Left lung (tissue), 10 donors: ENCODE measurements around the gene FRMD4B. TPM values are rescaled to one million over a fixed set of nuclear protein-coding genes. Genes with fewer than 3 reads are reported as not detected.

Experiments used
- ATAC-seq: fragments of 200-7000 bp; cut with Tn5 transposase; one replicate; pipeline ENCODE4 v1.9.1; 2020; ENCODE audit warnings: moderate library complexity
- DNase-seq, 4 donors: peaks; one replicate each; pipeline ENCODE4 v3.0.0-alpha.2; 2013 to 2020
- H3K27ac ChIP-seq, 2 donors: fragments of 200-600 bp; sonication (generic) in 1 of 2; one replicate each; pipeline versions ENCODE4 v1.5.0 to v1.8.0; 2020 to 2021
- H3K27me3 ChIP-seq, 2 donors: fragments of 200-600 bp; sonication (generic) in 1 of 2; one replicate each; pipeline versions ENCODE4 v1.5.0 to v1.8.0; 2020 to 2021
- H3K36me3 ChIP-seq, 2 donors: fragments of 200-600 bp; sonication (generic) in 1 of 2; one replicate each; pipeline versions ENCODE4 v1.5.0 to v1.8.0; 2020 to 2021
- H3K4me1 ChIP-seq, 2 donors: fragments of 200-600 bp; one replicate each; pipeline ENCODE4 v1.8.0; 2021
- H3K4me3 ChIP-seq, 2 donors: fragments of 200-600 bp; sonication (generic) in 1 of 2; one replicate each; pipeline versions ENCODE4 v1.5.0 to v1.8.0; 2020 to 2021; ENCODE audit warnings: mild to moderate bottlenecking in 1 of 2
- H3K9me3 ChIP-seq, 2 donors: fragments of 200-600 bp; sonication (generic) in 1 of 2; one replicate each; pipeline versions ENCODE4 v1.5.0 to v1.8.0; 2020 to 2021
- intact Hi-C, 2 donors: fragments of 100-400 bp; cut with DNase I; formaldehyde crosslinking; loops; one replicate each; pipeline versions ENCODE4 v1.11.2 to v1.14.2; 2022
- polyA plus RNA-seq, 6 donors: library from polyadenylated mRNA; unstranded; fragments of 120-200 nt; gene quantifications; one replicate each; pipeline ENCODE4 v1.2.1, GENCODE V29; 2013; ENCODE audit not compliant: insufficient read length in 6 of 6
- total RNA-seq, 2 donors: library from RNA; stranded (reverse); fragmentation: NEBNext Ultra II Directional; extraction: Animal tissue kit (Norgen Biotek cat#: 25700); gene quantifications; one replicate each; pipeline ENCODE4 v1.2.1, GENCODE V29; 2021
- TF ChIP-seq, protein P1 (sequence below), 2 donors: fragments of 200-600 bp; sonication (generic) in 1 of 2; IDR thresholded peaks; one replicate each; pipeline versions ENCODE4 v1.5.0 to v1.8.0; 2021; ENCODE audit warnings: antibody characterized with exemption in 2 of 2
- donor health status: DM: no; HTN: yes; CAD: no.
- donor health status: DM: no; HTN: no; CAD: no.

FRMD4B gene
- total and polyA plus RNA-seq, 8 donors, result 49.0 to 78.7 (median 71.1) TPM

DNA sequence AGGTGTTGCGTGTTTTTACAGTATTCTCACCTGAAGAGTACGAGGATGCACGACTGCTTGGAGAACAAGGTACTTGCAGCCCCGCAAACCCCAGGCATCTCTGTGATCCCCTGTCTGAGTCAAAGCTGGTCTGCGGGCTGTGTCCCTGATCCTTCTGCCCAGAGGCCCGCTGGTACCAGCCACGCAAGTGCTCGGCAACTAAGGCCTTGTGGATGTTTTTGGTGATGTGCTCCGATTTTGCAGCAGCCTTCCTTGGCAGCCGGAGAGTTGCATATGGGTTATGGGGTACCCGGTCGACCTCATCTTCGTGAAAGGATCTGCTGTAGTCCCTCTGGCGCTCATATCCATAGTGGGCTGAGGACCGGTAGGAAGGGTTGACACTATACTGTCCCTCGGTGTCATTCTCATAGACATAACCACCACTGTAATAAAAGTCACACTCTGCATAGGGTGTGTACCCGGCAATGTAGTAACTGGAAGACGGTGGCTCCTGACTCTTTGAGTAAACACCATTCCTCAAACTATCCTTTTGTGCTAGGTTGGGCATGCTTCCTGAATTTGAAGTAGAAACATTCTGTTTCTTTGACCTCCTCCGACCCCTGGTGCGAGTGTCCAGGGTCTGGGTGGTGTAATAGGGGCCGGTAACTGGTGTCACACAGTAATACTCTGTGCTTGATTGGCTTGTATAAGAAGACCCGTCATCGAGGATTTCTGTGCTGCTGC lies 204.9 kb downstream of the FRMD4B start:
- no peaks in the 10 kb centered on the region for H3K9me3 ChIP-seq
- H3K27me3 ChIP-seq, result no peaks in the 10 kb centered on the region
- H3K4me1 ChIP-seq, result peaks cover 5 to 27% of the 10 kb centered on the region in 2 donors
- ATAC-seq, result no peak
- H3K4me3 ChIP-seq, result no peak overlapping the region
- TF ChIP-seq, protein P1, sequence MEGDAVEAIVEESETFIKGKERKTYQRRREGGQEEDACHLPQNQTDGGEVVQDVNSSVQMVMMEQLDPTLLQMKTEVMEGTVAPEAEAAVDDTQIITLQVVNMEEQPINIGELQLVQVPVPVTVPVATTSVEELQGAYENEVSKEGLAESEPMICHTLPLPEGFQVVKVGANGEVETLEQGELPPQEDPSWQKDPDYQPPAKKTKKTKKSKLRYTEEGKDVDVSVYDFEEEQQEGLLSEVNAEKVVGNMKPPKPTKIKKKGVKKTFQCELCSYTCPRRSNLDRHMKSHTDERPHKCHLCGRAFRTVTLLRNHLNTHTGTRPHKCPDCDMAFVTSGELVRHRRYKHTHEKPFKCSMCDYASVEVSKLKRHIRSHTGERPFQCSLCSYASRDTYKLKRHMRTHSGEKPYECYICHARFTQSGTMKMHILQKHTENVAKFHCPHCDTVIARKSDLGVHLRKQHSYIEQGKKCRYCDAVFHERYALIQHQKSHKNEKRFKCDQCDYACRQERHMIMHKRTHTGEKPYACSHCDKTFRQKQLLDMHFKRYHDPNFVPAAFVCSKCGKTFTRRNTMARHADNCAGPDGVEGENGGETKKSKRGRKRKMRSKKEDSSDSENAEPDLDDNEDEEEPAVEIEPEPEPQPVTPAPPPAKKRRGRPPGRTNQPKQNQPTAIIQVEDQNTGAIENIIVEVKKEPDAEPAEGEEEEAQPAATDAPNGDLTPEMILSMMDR (IDR thresholded peaks at IDR 0.05), result no peak
- H3K36me3 ChIP-seq, result peaks cover 0 to 87% of the 10 kb centered on the region in 2 donors
- intact Hi-C loops, result no loop called here
- DNase-seq, result no peak
- no peak overlapping the region for H3K27ac ChIP-seq

DNA sequence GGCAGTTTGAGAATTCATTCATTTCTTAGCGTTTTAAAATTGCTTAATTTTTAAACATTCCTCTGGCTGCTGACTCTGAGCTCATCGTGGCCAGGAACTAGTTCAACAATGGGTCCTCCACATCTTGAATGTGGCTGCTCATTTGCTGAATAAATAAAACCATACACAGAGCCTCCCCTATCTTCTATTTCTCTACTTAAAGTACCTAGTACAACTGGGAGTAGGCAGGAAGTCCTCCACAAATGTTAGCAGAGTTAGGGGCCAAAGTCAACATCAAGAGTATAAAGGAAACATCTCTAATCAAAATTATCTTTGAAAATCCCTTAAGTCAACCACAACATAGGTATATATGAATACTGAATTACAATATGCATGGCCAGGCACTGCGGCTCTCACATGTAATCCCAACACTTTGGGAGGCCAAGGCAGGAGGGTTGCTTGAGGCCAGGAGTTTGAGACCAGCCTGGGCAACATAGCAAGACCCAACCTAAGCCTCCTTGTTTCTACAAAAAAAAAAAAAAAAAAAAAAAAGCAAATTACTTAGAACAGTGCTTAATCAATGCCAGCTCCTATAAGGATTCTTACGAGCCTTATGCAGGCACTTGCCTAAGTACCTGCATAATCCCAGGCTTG lies 206.0 kb downstream of the FRMD4B start:
- peak overlapping the region; percentile 28 to 63 for H3K27ac ChIP-seq
- intact Hi-C loops, result no loop called here

DNA sequence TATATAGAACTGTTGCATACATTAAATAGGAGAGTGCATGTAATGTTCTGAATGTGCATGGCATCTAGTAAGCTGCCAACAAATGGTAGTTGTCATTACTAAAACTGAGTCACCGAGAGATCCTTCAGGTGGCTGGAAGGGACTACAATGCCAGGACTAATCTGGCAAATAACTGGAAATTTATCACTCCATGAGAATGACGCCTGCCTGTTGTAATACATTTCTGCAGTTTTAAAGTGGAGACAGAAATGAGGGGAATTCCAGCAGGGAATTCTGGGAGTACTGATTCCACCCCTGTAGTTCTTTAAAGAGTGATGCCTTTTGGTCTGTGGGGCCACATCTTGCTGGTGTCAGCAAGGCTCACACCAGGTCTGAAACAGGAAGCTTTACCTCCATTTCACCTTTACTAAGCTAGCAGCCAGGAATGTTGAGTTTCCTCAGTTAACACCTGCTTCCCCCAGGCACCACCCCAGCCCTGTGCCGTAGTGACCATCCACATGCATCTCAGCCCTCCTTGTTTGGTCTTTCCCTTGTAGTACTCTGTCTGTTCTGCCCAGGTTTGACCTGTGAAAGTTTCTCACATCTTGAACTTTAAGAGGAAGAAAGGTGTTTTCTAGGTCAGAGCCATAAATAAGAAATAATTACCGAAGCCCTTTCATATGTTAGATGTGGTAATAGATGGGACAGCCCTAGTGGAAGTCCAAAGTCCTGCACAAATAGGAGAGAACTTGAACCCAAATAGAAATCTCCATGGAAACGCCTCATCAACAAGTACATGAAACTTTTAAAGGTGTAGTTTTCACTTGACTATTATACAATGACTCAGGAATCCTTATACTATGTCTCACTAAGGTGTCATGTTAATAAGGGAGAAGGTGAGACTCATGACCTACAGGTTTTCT lies 206.8 kb downstream of the FRMD4B start:
- Histone ChIP-seq H3K27me3 (no peaks in the 10 kb centered on the region), H3K4me3 (no peak overlapping the region), H3K9me3 (no peaks in the 10 kb centered on the region), H3K36me3 (peaks cover 0 to 88% of the 10 kb centered on the region in 2 donors), H3K27ac (peak overlapping the region; percentile 28 to 63), H3K4me1 (peaks cover 5 to 32% of the 10 kb centered on the region in 2 donors)
- DNase-seq, result no peak
- TF ChIP-seq, protein P1 (IDR thresholded peaks at IDR 0.05), result no peak
- intact Hi-C loops, result no loop called here
- ATAC-seq, result peak; percentile 49

More for the DNA sequence above, 206.0 kb downstream of the FRMD4B start:
- Histone ChIP-seq H3K27me3 (no peaks in the 10 kb centered on the region), H3K36me3 (peaks cover 0 to 87% of the 10 kb centered on the region in 2 donors), H3K9me3 (no peaks in the 10 kb centered on the region), H3K4me3 (no peak overlapping the region), H3K4me1 (peaks cover 5 to 32% of the 10 kb centered on the region in 2 donors)
- peak; percentile 67 for ATAC-seq
- no peak for DNase-seq
- TF ChIP-seq, protein P1 (IDR thresholded peaks at IDR 0.05), result no peak

DNA sequence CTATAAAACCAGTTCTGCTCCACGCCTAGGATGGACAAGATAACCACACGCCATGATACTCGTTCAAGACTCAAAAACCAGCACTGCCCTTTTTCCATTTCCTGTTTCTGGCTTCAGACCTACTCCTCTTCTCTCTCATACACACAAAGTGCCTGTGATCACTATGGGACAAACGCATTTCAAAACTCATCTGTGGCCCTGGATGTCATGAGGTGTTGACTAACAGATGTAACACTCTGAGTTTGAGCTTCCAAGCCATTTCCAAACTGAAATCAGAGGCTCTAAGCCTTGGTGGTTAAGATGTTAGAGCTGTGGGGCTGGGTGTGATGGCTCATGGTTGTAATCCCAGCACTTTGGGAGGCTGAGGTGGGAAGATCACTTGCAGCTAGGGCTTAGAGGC lies 207.8 kb downstream of the FRMD4B start:
- DNase-seq (no peak), ATAC-seq (no peak)
- Histone ChIP-seq H3K9me3 (no peaks in the 10 kb centered on the region), H3K27me3 (no peaks in the 10 kb centered on the region), H3K27ac (no peak overlapping the region), H3K36me3 (peaks cover 0 to 87% of the 10 kb centered on the region in 2 donors), H3K4me1 (peaks cover 5 to 30% of the 10 kb centered on the region in 2 donors), H3K4me3 (no peak overlapping the region)
- TF ChIP-seq, protein P1 (IDR thresholded peaks at IDR 0.05), result no peak
- intact Hi-C loops, result no loop called here
